Mammary epithelial cell (primary cell): ENCODE measurements around the gene ROBO1.

Experiments
- CTCF ChIP-seq, 2 donors: IDR thresholded peaks in 1 of 2; conservative IDR thresholded peaks in 1 of 2; 2 replicates each; pipeline ENCODE4 v1.5.1; 2011 to 2012; ENCODE audit warnings: inconsistent platforms in 2 of 2, low read length in 2 of 2, mild to moderate bottlenecking in 2 of 2, control low read depth in 1 of 2, low read depth in 1 of 2; ENCODE audit not compliant: insufficient read depth in 1 of 2; ENCODE audit errors: extremely low read depth in 1 of 2
- EZH2 ChIP-seq: IDR thresholded peaks from 2 replicates; pipeline ENCODE4 v1.6.1; 2012; ENCODE audit warnings: low read length, inconsistent platforms, borderline replicate concordance

- TF ChIP-seq CTCF (conservative IDR thresholded peaks at IDR 0.05 in 1 of 2, IDR thresholded peaks at IDR 0.05 in 1 of 2; ENCODE audit: extremely low read depth in 1 of 2, insufficient read depth in 1 of 2, low read depth in 1 of 2, low read length in 2 of 2) (no peak), EZH2 (no peak)
These were observed 198.9 kb downstream of the ROBO1 start for GRCh38 chr3:79568938-79569337.
